ENCODE measurements around the gene MYO1D.

The MYO1D gene

GRCh38 chr17:32819035-32819434, 57.9 kb downstream of the MYO1D start:
- DNase-seq (ENCODE audit: low read depth), result no peak

GRCh38 chr17:32815460-32815859, 61.5 kb downstream of the MYO1D start:
- DNase-seq (ENCODE audit: low read depth), result no peak

- no peak for DNase-seq (ENCODE audit: low read depth)
Observed at GRCh38 chr17:32814836-32815235, 62.1 kb downstream of the MYO1D start.

- DNase-seq (ENCODE audit: low read depth), result no peak
Observed at GRCh38 chr17:32813021-32813420, 63.9 kb downstream of the MYO1D start.

GRCh38 chr17:32810690-32811089, 66.2 kb downstream of the MYO1D start:
- DNase-seq (ENCODE audit: low read depth), result no peak

GRCh38 chr17:32807577-32807976, 69.3 kb downstream of the MYO1D start:
- DNase-seq (ENCODE audit: low read depth), result no peak

GRCh38 chr17:32806646-32807045, 70.3 kb downstream of the MYO1D start:
- DNase-seq (ENCODE audit: low read depth), result no peak

- DNase-seq (ENCODE audit: low read depth), result no peak
Observed at GRCh38 chr17:32805029-32805976, 71.6 kb downstream of the MYO1D start.

- no peak for DNase-seq (ENCODE audit: low read depth)
Observed at GRCh38 chr17:32803544-32803943, 73.4 kb downstream of the MYO1D start.

GRCh38 chr17:32802306-32802705, 74.6 kb downstream of the MYO1D start:
- DNase-seq (ENCODE audit: low read depth), result no peak

- DNase-seq (ENCODE audit: low read depth), result no peak
Observed at GRCh38 chr17:32801641-32802040, 75.3 kb downstream of the MYO1D start.

GRCh38 chr17:32801193-32801592, 75.7 kb downstream of the MYO1D start:
- DNase-seq (ENCODE audit: low read depth), result no peak

GRCh38 chr17:32798938-32799337, 78.0 kb downstream of the MYO1D start:
- DNase-seq (ENCODE audit: low read depth), result no peak

GRCh38 chr17:32795339-32795979, 81.5 kb downstream of the MYO1D start:
- DNase-seq (ENCODE audit: low read depth), result no peak

- DNase-seq (ENCODE audit: low read depth), result no peak
Observed at GRCh38 chr17:32794533-32795246, 82.2 kb downstream of the MYO1D start.

- DNase-seq (ENCODE audit: low read depth), result no peak
Observed at GRCh38 chr17:32793841-32794240, 83.1 kb downstream of the MYO1D start.

- DNase-seq (ENCODE audit: low read depth), result no peak
Observed at GRCh38 chr17:32792207-32792606, 84.7 kb downstream of the MYO1D start.

- no peak for DNase-seq (ENCODE audit: low read depth)
Observed at GRCh38 chr17:32786169-32786568, 90.8 kb downstream of the MYO1D start.

GRCh38 chr17:32784113-32784512, 92.8 kb downstream of the MYO1D start:
- DNase-seq (ENCODE audit: low read depth), result no peak

- no peak for DNase-seq (ENCODE audit: low read depth)
Observed at GRCh38 chr17:32783602-32784001, 93.3 kb downstream of the MYO1D start.

- DNase-seq (ENCODE audit: low read depth), result no peak
Observed at GRCh38 chr17:32780721-32781120, 96.2 kb downstream of the MYO1D start.

GRCh38 chr17:32777922-32778321, 99.0 kb downstream of the MYO1D start:
- DNase-seq (ENCODE audit: low read depth), result no peak

- DNase-seq (ENCODE audit: low read depth), result no peak
Observed at GRCh38 chr17:32777436-32777835, 99.5 kb downstream of the MYO1D start.

Data from stimulated activated CD8-positive, alpha-beta memory T cell treated with anti-CD3 and anti-CD28 coated beads, Interleukin-12 subunit alpha, Interleukin-12 subunit beta, amount 100 ng/mL, for 1 hour (primary cell).